Trophoblast cell (in vitro differentiated cells and primary cell): ENCODE results near the gene PAK1.

ENCODE experiments used
- DNase-seq, 2 donors: peaks; one replicate each; pipeline ENCODE4 v3.0.0-alpha.2; 2016
- H2AFZ ChIP-seq: 2 replicates; pipeline ENCODE4 v1.6.1; 2013; ENCODE audit warnings: low read length, moderate library complexity, mild to moderate bottlenecking; ENCODE audit not compliant: insufficient read depth, poor library complexity
- H2AK5ac ChIP-seq: 2 replicates; pipeline ENCODE4 v1.6.1; 2013; ENCODE audit warnings: mild to moderate bottlenecking, low read length
- H2BK120ac ChIP-seq: 2 replicates; pipeline ENCODE4 v1.6.1; 2013; ENCODE audit warnings: low read length, mild to moderate bottlenecking, moderate library complexity; ENCODE audit not compliant: insufficient read depth, poor library complexity
- H2BK12ac ChIP-seq: 2 replicates; pipeline ENCODE4 v1.6.1; 2013; ENCODE audit warnings: mild to moderate bottlenecking, low read length, moderate library complexity
- H2BK5ac ChIP-seq: 2 replicates; pipeline ENCODE4 v1.6.1; 2013; ENCODE audit warnings: low read length, low read depth, moderate library complexity, mild to moderate bottlenecking; ENCODE audit not compliant: poor library complexity
- H3K14ac ChIP-seq: 2 replicates; pipeline ENCODE4 v1.6.1; 2013; ENCODE audit warnings: mild to moderate bottlenecking, low read length
- H3K18ac ChIP-seq: 2 replicates; pipeline ENCODE4 v1.6.1; 2013; ENCODE audit warnings: mild to moderate bottlenecking, low read length
- H3K23ac ChIP-seq: 2 replicates; pipeline ENCODE4 v1.6.1; 2013; ENCODE audit warnings: low read length
- H3K27ac ChIP-seq: 2 replicates; pipeline ENCODE4 v1.5.1; 2013; ENCODE audit warnings: low read depth, mild to moderate bottlenecking, inconsistent platforms, low read length, moderate library complexity
- H3K27me3 ChIP-seq: 2 replicates; pipeline ENCODE4 v1.6.1; 2013; ENCODE audit warnings: inconsistent platforms, mild to moderate bottlenecking, low read length, moderate library complexity; ENCODE audit not compliant: insufficient read depth
- H3K36me3 ChIP-seq, 2 experiments: 1 replicate in 1 of 2; 2 replicates in 1 of 2; pipeline ENCODE4 v1.6.1; 2013; ENCODE audit warnings: low read length in 2 of 2, mild to moderate bottlenecking in 2 of 2, moderate library complexity in 1 of 2; ENCODE audit not compliant: insufficient read depth in 2 of 2, control insufficient read depth in 1 of 2
- H3K4ac ChIP-seq: 2 replicates; pipeline ENCODE4 v1.6.1; 2013; ENCODE audit warnings: low read depth, mild to moderate bottlenecking, low read length, moderate library complexity
- H3K4me1 ChIP-seq, 2 experiments: 1 replicate in 1 of 2; 2 replicates in 1 of 2; pipeline ENCODE4 v1.6.1; 2013; ENCODE audit warnings: low read length in 2 of 2, mild to moderate bottlenecking in 2 of 2, moderate library complexity in 1 of 2; ENCODE audit not compliant: insufficient read depth in 2 of 2, control insufficient read depth in 1 of 2
- H3K4me2 ChIP-seq: 2 replicates; pipeline ENCODE4 v1.6.1; 2013; ENCODE audit warnings: inconsistent platforms, mild to moderate bottlenecking, low read length, moderate library complexity
- H3K4me3 ChIP-seq: 2 replicates; pipeline ENCODE4 v1.5.1; 2013; ENCODE audit warnings: mild to moderate bottlenecking, low read depth, low read length, inconsistent platforms
- H3K79me1 ChIP-seq: one replicate; pipeline ENCODE4 v1.6.1; 2013; ENCODE audit warnings: low read length
- H3K79me2 ChIP-seq: 2 replicates; pipeline ENCODE4 v1.6.1; 2013; ENCODE audit warnings: low read length, mild to moderate bottlenecking; ENCODE audit not compliant: control insufficient read depth, insufficient read depth, poor library complexity
- H3K9ac ChIP-seq: 2 replicates; pipeline ENCODE4 v1.6.1; 2013; ENCODE audit warnings: mild to moderate bottlenecking, low read length
- H3K9me3 ChIP-seq: 2 replicates; pipeline ENCODE4 v1.6.1; 2013; ENCODE audit warnings: low read depth, mild to moderate bottlenecking, control low read depth, inconsistent platforms, low read length; ENCODE audit not compliant: insufficient read depth
- H4K12ac ChIP-seq: 2 replicates; pipeline ENCODE4 v1.6.1; 2013; ENCODE audit warnings: low read depth, mild to moderate bottlenecking, low read length, moderate library complexity
- H4K8ac ChIP-seq: 2 replicates; pipeline ENCODE4 v1.6.1; 2013; ENCODE audit warnings: low read depth, mild to moderate bottlenecking, low read length, moderate library complexity
- H4K91ac ChIP-seq: one replicate; pipeline ENCODE4 v1.6.1; 2013; ENCODE audit warnings: low read depth, mild to moderate bottlenecking, low read length, moderate library complexity
- WGBS: extraction: QIAGEN DNeasy Blood & Tissue Kit; methylation state at CpG from one replicate; pipeline ENCODE4 v1.1.7; 2013; ENCODE audit warnings: missing lambda C conversion rate; ENCODE audit not compliant: insufficient read length, insufficient coverage; ENCODE audit errors: extremely low coverage; 5-methylcytosine and 5-hydroxymethylcytosine counted together

PAK1 gene

DNA sequence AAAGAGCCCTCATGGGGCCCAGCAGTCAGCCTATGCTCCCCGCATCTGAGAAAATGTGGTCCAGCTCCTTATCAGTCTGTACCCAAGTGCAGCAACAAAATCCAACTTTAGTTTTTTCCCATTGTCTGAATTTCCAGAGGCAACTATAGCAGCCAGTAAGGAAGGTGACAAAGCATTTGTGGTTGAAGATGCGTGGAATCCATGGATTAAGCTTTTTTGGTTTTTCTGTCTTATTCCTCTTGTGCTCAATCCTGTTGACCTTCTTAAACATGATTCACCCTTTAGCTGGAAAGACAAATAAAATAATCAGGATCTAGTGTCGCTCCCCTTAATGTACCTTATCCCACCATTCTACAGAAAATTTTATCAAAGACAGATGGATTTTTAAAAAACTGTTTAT, 186.8 kb downstream of the PAK1 start:
- H3K4me2 ChIP-seq, result no peak overlapping the region
- H4K91ac ChIP-seq, result no peak overlapping the region
- no peaks in the 10 kb centered on the region for H3K27me3 ChIP-seq
- H2BK120ac ChIP-seq, result no peak overlapping the region
- WGBS, result no CpG with 5 or more reads among the region's 3 CpGs
- H3K4me1 ChIP-seq, result no peaks in the 10 kb centered on the region
- no peak overlapping the region for H2BK12ac ChIP-seq
- no peak overlapping the region for H2BK5ac ChIP-seq
- no peak for DNase-seq
- H2AK5ac ChIP-seq, result no peak overlapping the region
- no peak overlapping the region for H2AFZ ChIP-seq
- H3K23ac ChIP-seq, result no peak overlapping the region
- H3K18ac ChIP-seq, result no peak overlapping the region
- no peak overlapping the region for H4K8ac ChIP-seq
- H3K14ac ChIP-seq, result no peak overlapping the region
- H3K27ac ChIP-seq, result no peak overlapping the region
- H3K79me1 ChIP-seq, result no peaks in the 10 kb centered on the region
- no peak overlapping the region for H3K4ac ChIP-seq
- H3K4me3 ChIP-seq, result no peak overlapping the region
- H3K36me3 ChIP-seq, result no peaks in the 10 kb centered on the region
- H3K9me3 ChIP-seq, result peaks cover 4% of the 10 kb centered on the region
- no peak overlapping the region for H3K9ac ChIP-seq
- H3K79me2 ChIP-seq, result no peaks in the 10 kb centered on the region
- H4K12ac ChIP-seq, result no peak overlapping the region

- no peak overlapping the region for H2AFZ ChIP-seq
- H3K14ac ChIP-seq, result no peak overlapping the region
- H4K91ac ChIP-seq, result no peak overlapping the region
- no peak overlapping the region for H2AK5ac ChIP-seq
- no peak overlapping the region for H3K18ac ChIP-seq
- H3K27ac ChIP-seq, result no peak overlapping the region
- no peak overlapping the region for H2BK5ac ChIP-seq
- no peaks in the 10 kb centered on the region for H3K27me3 ChIP-seq
- peaks cover 4% of the 10 kb centered on the region for H3K9me3 ChIP-seq
- no peak for DNase-seq
- no peak overlapping the region for H2BK12ac ChIP-seq
- H3K4me2 ChIP-seq, result no peak overlapping the region
- H3K4ac ChIP-seq, result no peak overlapping the region
- no peak overlapping the region for H3K9ac ChIP-seq
- no peak overlapping the region for H4K12ac ChIP-seq
- H3K4me3 ChIP-seq, result no peak overlapping the region
- no CpG with 5 or more reads among the region's 6 CpGs for WGBS
- no peaks in the 10 kb centered on the region for H3K4me1 ChIP-seq
- H3K23ac ChIP-seq, result no peak overlapping the region
- H2BK120ac ChIP-seq, result no peak overlapping the region
- no peaks in the 10 kb centered on the region for H3K79me1 ChIP-seq
- H3K79me2 ChIP-seq, result no peaks in the 10 kb centered on the region
- H4K8ac ChIP-seq, result no peak overlapping the region
- no peaks in the 10 kb centered on the region for H3K36me3 ChIP-seq
These were observed 189.1 kb downstream of the PAK1 start for GRCh38 chr11:77284476-77285468.

- no peak overlapping the region for H3K14ac ChIP-seq
- H3K27ac ChIP-seq, result no peak overlapping the region
- H3K9me3 ChIP-seq, result peaks cover 2% of the 10 kb centered on the region
- no peak overlapping the region for H3K4me3 ChIP-seq
- no peaks in the 10 kb centered on the region for H3K79me1 ChIP-seq
- no peak overlapping the region for H3K4me2 ChIP-seq
- H3K23ac ChIP-seq, result no peak overlapping the region
- H4K91ac ChIP-seq, result no peak overlapping the region
- H3K4ac ChIP-seq, result no peak overlapping the region
- no peaks in the 10 kb centered on the region for H3K79me2 ChIP-seq
- H3K18ac ChIP-seq, result no peak overlapping the region
- H3K27me3 ChIP-seq, result no peaks in the 10 kb centered on the region
- no peak overlapping the region for H4K12ac ChIP-seq
- H4K8ac ChIP-seq, result no peak overlapping the region
- no CpG with 5 or more reads among the region's 3 CpGs for WGBS
- H2AK5ac ChIP-seq, result no peak overlapping the region
- H3K4me1 ChIP-seq, result no peaks in the 10 kb centered on the region
- no peak overlapping the region for H3K9ac ChIP-seq
- DNase-seq, result no peak
- no peak overlapping the region for H2AFZ ChIP-seq
- H2BK12ac ChIP-seq, result no peak overlapping the region
- no peaks in the 10 kb centered on the region for H3K36me3 ChIP-seq
- H2BK120ac ChIP-seq, result no peak overlapping the region
- no peak overlapping the region for H2BK5ac ChIP-seq
These were observed 190.8 kb downstream of the PAK1 start for GRCh38 chr11:77283101-77283500.

- Histone ChIP-seq H3K4ac (no peak overlapping the region), H3K79me2 (no peaks in the 10 kb centered on the region), H2AFZ (no peak overlapping the region), H2BK12ac (no peak overlapping the region), H3K27me3 (no peaks in the 10 kb centered on the region), H2AK5ac (no peak overlapping the region), H3K23ac (no peak overlapping the region), H3K4me3 (no peak overlapping the region), H3K4me1 (no peaks in the 10 kb centered on the region), H4K12ac (no peak overlapping the region), H3K9me3 (no peaks in the 10 kb centered on the region), H3K14ac (no peak overlapping the region), H3K18ac (no peak overlapping the region), H3K36me3 (no peaks in the 10 kb centered on the region), H3K27ac (no peak overlapping the region), H2BK120ac (no peak overlapping the region), H3K9ac (no peak overlapping the region), H3K79me1 (no peaks in the 10 kb centered on the region), H3K4me2 (no peak overlapping the region), H2BK5ac (no peak overlapping the region), H4K8ac (no peak overlapping the region), H4K91ac (no peak overlapping the region)
- no CpG with 5 or more reads among the region's 2 CpGs for WGBS
- DNase-seq, result peak in 1 of 2 donors; percentile 7
These were observed 195.0 kb downstream of the PAK1 start for GRCh38 chr11:77278595-77279506.
